HG03342 (cell line): Measurements from ENCODE around the gene FUCA1.
"Not testable (repeated sequence)": the region's sequence is repeated elsewhere in the genome, so short reads cannot be mapped to it uniquely, and the experiment has no call there.

Source experiments
- ATAC-seq: cut with Tn5 transposase; IDR thresholded peaks from one replicate; pipeline ENCODE4 v1.9.1; 2021; ENCODE audit warnings: mild to moderate bottlenecking, moderate library complexity; ENCODE audit not compliant: unreplicated experiment

FUCA1 gene

GRCh38 chr1:23843644-23844043 lies 24.4 kb downstream of the FUCA1 start:
- ATAC-seq, result no peak

- ATAC-seq, result peak; percentile 56
These were observed 29.7 kb downstream of the FUCA1 start for GRCh38 chr1:23838401-23838866.

GRCh38 chr1:23837908-23838307 lies 30.2 kb downstream of the FUCA1 start:
- no peak for ATAC-seq

- no peak for ATAC-seq
These were observed 32.1 kb downstream of the FUCA1 start for GRCh38 chr1:23836037-23836436.

- not testable (repeated sequence) for ATAC-seq
These were observed 33.9 kb downstream of the FUCA1 start for GRCh38 chr1:23834156-23834555.

- no peak for ATAC-seq
These were observed 40.4 kb downstream of the FUCA1 start for GRCh38 chr1:23827717-23828116.

- not testable (repeated sequence) for ATAC-seq
These were observed 41.5 kb downstream of the FUCA1 start for GRCh38 chr1:23826590-23826989.

GRCh38 chr1:23825762-23826522 lies 42.1 kb downstream of the FUCA1 start:
- ATAC-seq, result peak; percentile 49

GRCh38 chr1:23825076-23825761 lies 42.9 kb downstream of the FUCA1 start, which contains the start of gene HMGCL:
Gene HMGCL (minus strand): TSS chr1:23825429. CDS start chr1:23825415, 14 bp downstream.
- ATAC-seq, result peak; percentile 82

- no peak for ATAC-seq
These were observed 43.4 kb downstream of the FUCA1 start for GRCh38 chr1:23824711-23825075.

- ATAC-seq, result no peak
These were observed 44.3 kb downstream of the FUCA1 start for GRCh38 chr1:23823767-23824166.

- ATAC-seq, result no peak
These were observed 50.5 kb downstream of the FUCA1 start for GRCh38 chr1:23817633-23818032.

- no peak for ATAC-seq
These were observed 51.2 kb downstream of the FUCA1 start for GRCh38 chr1:23816906-23817305.

GRCh38 chr1:23816361-23816760 lies 51.7 kb downstream of the FUCA1 start:
- ATAC-seq, result no peak

- no peak for ATAC-seq
These were observed 54.1 kb downstream of the FUCA1 start for GRCh38 chr1:23814016-23814415.

- ATAC-seq, result no peak
These were observed 57.1 kb downstream of the FUCA1 start for GRCh38 chr1:23810818-23811540.

- ATAC-seq, result peak; percentile 61
These were observed 58.3 kb downstream of the FUCA1 start for GRCh38 chr1:23809751-23810171.

GRCh38 chr1:23807453-23807852 lies 60.6 kb downstream of the FUCA1 start:
- ATAC-seq, result no peak

GRCh38 chr1:23806280-23806679 lies 61.8 kb downstream of the FUCA1 start:
- no peak for ATAC-seq

- no peak for ATAC-seq
These were observed 63.1 kb downstream of the FUCA1 start for GRCh38 chr1:23805025-23805424.

GRCh38 chr1:23804183-23804835 lies 63.8 kb downstream of the FUCA1 start:
- ATAC-seq, result no peak
